CD4-positive, alpha-beta memory T cell (primary cell): ENCODE results near the gene MSH2. TPM values are rescaled to one million over a fixed set of nuclear protein-coding genes. Genes with fewer than 3 reads are reported as not detected.
A peak's percentile ranks its signal among the peaks of the same experiment; 100 is the strongest.

Experiments
- CTCF ChIA-PET: fragments of 350-600 bp; sonication (Branson Sonifier 250); formaldehyde crosslinking; loops from one replicate; lab custom pipeline; 2021; ENCODE audit warnings: inconsistent platforms; ENCODE audit not compliant: partially characterized antibody; lab: Charles Lee
- POLR2A ChIA-PET: fragments of 350-600 bp; sonication (Branson Sonifier 250); formaldehyde crosslinking; loops from one replicate; lab custom pipeline; 2021; ENCODE audit not compliant: partially characterized antibody; lab: Charles Lee
- DNase-seq, 5 donors: peaks; one replicate each; pipeline versions ENCODE4 v3.0.0 to v3.0.0-alpha.2; 2020 to 2022; ENCODE audit warnings: mixed read lengths in 1 of 5
- H3K27ac ChIP-seq: one replicate; pipeline ENCODE4 v1.7.0; 2013; ENCODE audit warnings: low read depth, low read length
- H3K27me3 ChIP-seq: 2 replicates; pipeline ENCODE4 v1.7.0; 2013; ENCODE audit warnings: mild to moderate bottlenecking, low read length, moderate library complexity; ENCODE audit not compliant: insufficient read depth
- H3K36me3 ChIP-seq: 2 replicates; pipeline ENCODE4 v1.7.0; 2013; ENCODE audit warnings: mild to moderate bottlenecking, low read length, moderate library complexity; ENCODE audit not compliant: insufficient read depth
- H3K4me1 ChIP-seq: 2 replicates; pipeline ENCODE4 v1.7.0; 2013; ENCODE audit warnings: mild to moderate bottlenecking, low read length, moderate library complexity; ENCODE audit not compliant: insufficient read depth
- H3K4me3 ChIP-seq, 2 donors: one replicate each; pipeline ENCODE4 v1.7.0; 2013; ENCODE audit warnings: low read length in 2 of 2, mild to moderate bottlenecking in 1 of 2
- H3K9me3 ChIP-seq, 2 donors: one replicate each; pipeline ENCODE4 v1.7.0; 2013; ENCODE audit warnings: low read length in 2 of 2, control low read depth in 1 of 2; ENCODE audit not compliant: control insufficient read depth in 1 of 2
- H3K27ac Mint-ChIP-seq, 7 donors: one replicate each; pipeline ENCODE4 v1.8.0; 2020 to 2021; ENCODE audit warnings: mixed read lengths in 7 of 7, mild to moderate bottlenecking in 6 of 7, inconsistent platforms in 3 of 7, moderate library complexity in 3 of 7
- H3K27me3 Mint-ChIP-seq, 2 donors: one replicate each; pipeline ENCODE4 v1.8.0; 2020 to 2021; ENCODE audit warnings: mixed read lengths in 2 of 2
- H3K36me3 Mint-ChIP-seq, 2 donors: one replicate each; pipeline ENCODE4 v1.8.0; 2020 to 2021; ENCODE audit warnings: mixed read lengths in 2 of 2, inconsistent platforms in 1 of 2, mild to moderate bottlenecking in 1 of 2
- H3K4me1 Mint-ChIP-seq, 4 donors: one replicate each; pipeline ENCODE4 v1.8.0; 2020 to 2021; ENCODE audit warnings: mixed read lengths in 4 of 4, mild to moderate bottlenecking in 1 of 4
- H3K4me3 Mint-ChIP-seq, 8 donors: one replicate each; pipeline ENCODE4 v1.8.0; 2020 to 2021; ENCODE audit warnings: mixed read lengths in 8 of 8, mild to moderate bottlenecking in 7 of 8, moderate library complexity in 6 of 8, inconsistent platforms in 3 of 8
- H3K9me3 Mint-ChIP-seq, 8 donors: one replicate each; pipeline ENCODE4 v1.8.0; 2020 to 2021; ENCODE audit warnings: mixed read lengths in 8 of 8, mild to moderate bottlenecking in 5 of 8, inconsistent platforms in 3 of 8, moderate library complexity in 1 of 8
- intact Hi-C: fragments of 100-400 bp; cut with micrococcal nuclease; formaldehyde crosslinking; loops from one replicate; pipeline ENCODE4 v1.15.1; 2023
- polyA plus RNA-seq, 2 donors: library from polyadenylated mRNA; unstranded; fragments of 300-500 nt; fragmentation: Illumina TruSeq; gene quantifications; one replicate each; pipeline ENCODE4 v1.2.3, GENCODE V29; 2021
- total RNA-seq, 2 experiments: library from RNA; stranded (reverse); gene quantifications; one replicate each; pipeline ENCODE4 v1.2.3, GENCODE V29; 2021

The MSH2 gene
- total and polyA plus RNA-seq, 4 experiments from 2014 or later: 26.1 to 30.5 (median 26.3) TPM

DNA sequence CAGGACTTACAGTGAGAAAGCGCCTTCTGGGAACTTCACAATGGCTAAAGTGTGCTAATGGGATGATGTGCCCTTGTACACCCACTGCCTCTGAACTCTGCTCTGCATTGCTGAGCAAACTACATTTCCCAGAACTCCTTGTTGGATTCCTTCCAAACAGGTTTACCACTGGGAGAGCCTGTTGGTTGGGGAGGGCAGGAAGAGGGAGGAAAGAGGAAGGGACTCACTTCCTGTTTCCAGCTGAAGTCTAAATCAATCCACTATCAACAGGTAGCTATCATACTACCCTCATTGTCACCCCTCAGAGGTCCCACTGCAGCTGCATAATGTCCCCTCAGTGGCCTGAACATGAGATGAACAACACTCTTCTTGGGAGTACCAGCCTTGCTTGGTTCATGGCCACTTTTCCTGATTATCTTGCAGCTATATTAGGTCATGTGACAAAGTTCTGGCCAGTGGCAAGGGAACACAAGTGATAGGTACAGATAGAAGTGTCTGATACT, 109.7 kb downstream of the MSH2 start:
- Histone ChIP-seq H3K36me3 (no peaks in the 10 kb centered on the region), H3K4me3 (no peak overlapping the region), H3K9me3 (no peaks in the 10 kb centered on the region), H3K27ac (no peak overlapping the region), H3K4me1 (no peaks in the 10 kb centered on the region), H3K27me3 (no peaks in the 10 kb centered on the region)
- DNase-seq: no peak
- H3K36me3 Mint-ChIP-seq: peaks cover 0 to 7% of the 10 kb centered on the region in 2 donors
- H3K4me3 Mint-ChIP-seq: no peak overlapping the region
- CTCF ChIA-PET: no interaction called here
- peaks cover 0 to 4% (median under 1%) of the 10 kb centered on the region in 4 donors for H3K4me1 Mint-ChIP-seq
- H3K27me3 Mint-ChIP-seq: peaks cover 0 to 3% of the 10 kb centered on the region in 2 donors
- POLR2A ChIA-PET: no interaction called here
- intact Hi-C loops: no loop called here
- H3K27ac Mint-ChIP-seq: no peak overlapping the region
- peaks cover 0 to 5% (median 0%) of the 10 kb centered on the region in 8 donors for H3K9me3 Mint-ChIP-seq

DNA sequence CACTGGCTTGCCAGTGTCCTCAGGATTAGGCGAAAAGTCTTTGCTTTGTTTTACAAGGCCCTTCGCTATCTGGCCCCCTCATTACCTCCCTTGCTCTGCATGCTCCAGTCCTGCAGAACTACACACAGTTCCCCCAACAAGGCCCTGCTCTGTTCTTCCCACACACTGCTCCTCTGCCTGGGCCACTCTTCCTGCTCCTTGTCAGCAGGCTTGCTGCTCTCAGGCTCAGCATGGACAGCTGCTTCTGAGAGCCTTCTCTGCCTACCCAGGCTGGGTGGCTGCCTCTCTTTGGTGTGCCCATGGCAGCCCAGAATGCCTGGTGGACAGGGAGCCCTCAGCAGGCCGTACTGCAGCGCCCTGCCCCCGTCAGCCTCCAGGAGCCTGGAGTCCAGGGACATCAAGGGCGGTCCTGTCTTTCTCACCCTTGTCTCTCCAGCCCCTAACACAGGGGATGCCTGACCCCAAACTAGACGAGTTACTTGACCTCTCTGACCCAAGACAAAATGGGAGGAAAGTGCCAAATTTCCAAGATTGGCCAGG, 111.1 kb downstream of the MSH2 start:
- ChIA-PET POLR2A (no interaction called here), CTCF (no interaction called here)
- Histone ChIP-seq H3K9me3 (no peaks in the 10 kb centered on the region), H3K4me3 (no peak overlapping the region), H3K27ac (no peak overlapping the region), H3K4me1 (no peaks in the 10 kb centered on the region), H3K36me3 (no peaks in the 10 kb centered on the region), H3K27me3 (no peaks in the 10 kb centered on the region)
- H3K27me3 Mint-ChIP-seq: no peaks in the 10 kb centered on the region
- H3K9me3 Mint-ChIP-seq: no peaks in the 10 kb centered on the region
- no peak for DNase-seq
- no peak overlapping the region for H3K4me3 Mint-ChIP-seq
- intact Hi-C loops: no loop called here
- H3K4me1 Mint-ChIP-seq: peaks cover under 1 to 3% (median 2%) of the 10 kb centered on the region in 4 donors
- no peak overlapping the region for H3K27ac Mint-ChIP-seq
- peaks cover 0 to 7% of the 10 kb centered on the region in 2 donors for H3K36me3 Mint-ChIP-seq

GRCh38 chr2:47516360-47517104, 113.6 kb downstream of the MSH2 start:
- Mint-ChIP-seq H3K9me3 (peaks cover 0 to 1% (median 0%) of the 10 kb centered on the region in 8 donors), H3K27me3 (peaks cover 0 to 1% of the 10 kb centered on the region in 2 donors), H3K4me1 (peaks cover 8 to 22% (median 15%) of the 10 kb centered on the region in 4 donors), H3K4me3 (no peak overlapping the region), H3K27ac (peak overlapping the region in 1 of 7 donors; percentile 46), H3K36me3 (peaks cover 0 to 7% of the 10 kb centered on the region in 2 donors)
- intact Hi-C loops: no loop called here
- Histone ChIP-seq H3K27ac (no peak overlapping the region), H3K4me1 (peaks cover 10% of the 10 kb centered on the region), H3K9me3 (no peaks in the 10 kb centered on the region), H3K4me3 (no peak overlapping the region), H3K27me3 (no peaks in the 10 kb centered on the region), H3K36me3 (no peaks in the 10 kb centered on the region)
- POLR2A ChIA-PET: no interaction called here
- CTCF ChIA-PET: no interaction called here
- no peak for DNase-seq

DNA sequence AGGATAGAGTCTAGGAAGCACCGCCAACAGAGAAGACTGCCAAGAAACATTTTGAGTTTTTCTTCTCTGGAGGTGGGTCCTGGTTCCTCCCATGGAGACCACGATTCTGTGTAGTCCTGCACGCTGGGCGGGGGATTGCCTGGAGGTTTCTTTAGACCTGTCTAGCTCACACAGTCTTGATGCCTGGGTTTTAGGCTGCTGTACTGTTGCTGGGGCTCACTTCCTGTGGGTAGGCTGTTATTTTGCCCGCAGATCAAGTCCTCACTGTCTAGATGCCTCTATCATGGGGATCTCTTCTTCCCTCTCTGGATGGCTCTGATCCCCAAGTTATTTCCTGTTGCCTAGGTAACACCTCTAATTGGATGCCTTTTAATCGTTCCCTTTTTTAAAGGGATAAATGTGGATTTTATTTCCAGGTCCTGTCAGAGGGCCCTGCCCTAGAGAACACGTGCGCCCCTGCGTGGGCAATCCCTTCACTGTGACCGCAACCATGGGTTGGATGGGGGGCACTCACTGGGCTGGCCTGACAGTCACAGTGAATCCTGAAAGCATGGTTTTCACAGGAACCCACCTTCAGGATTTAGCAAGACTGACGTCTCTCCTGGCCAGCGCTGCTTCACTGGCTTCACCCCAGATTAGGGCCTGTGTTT, 115.7 kb downstream of the MSH2 start:
- POLR2A ChIA-PET: no interaction called here
- Histone ChIP-seq H3K4me3 (no peak overlapping the region), H3K36me3 (no peaks in the 10 kb centered on the region), H3K4me1 (peaks cover 18% of the 10 kb centered on the region), H3K9me3 (no peaks in the 10 kb centered on the region), H3K27ac (no peak overlapping the region), H3K27me3 (no peaks in the 10 kb centered on the region)
- intact Hi-C loops: no loop called here
- no peak for DNase-seq
- peaks cover 0 to 1% (median 0%) of the 10 kb centered on the region in 8 donors for H3K9me3 Mint-ChIP-seq
- H3K36me3 Mint-ChIP-seq: peaks cover 0 to 2% of the 10 kb centered on the region in 2 donors
- H3K27me3 Mint-ChIP-seq: peaks cover 0 to 1% of the 10 kb centered on the region in 2 donors
- no peak overlapping the region for H3K27ac Mint-ChIP-seq
- CTCF ChIA-PET: interaction anchor here (1.2 kb wide), 1 partner anchor 248 kb away, joined by 3 read pairs; no protein-coding TSS in a partner anchor
- no peak overlapping the region for H3K4me3 Mint-ChIP-seq
- H3K4me1 Mint-ChIP-seq: peaks cover 10 to 31% (median 18%) of the 10 kb centered on the region in 4 donors

DNA sequence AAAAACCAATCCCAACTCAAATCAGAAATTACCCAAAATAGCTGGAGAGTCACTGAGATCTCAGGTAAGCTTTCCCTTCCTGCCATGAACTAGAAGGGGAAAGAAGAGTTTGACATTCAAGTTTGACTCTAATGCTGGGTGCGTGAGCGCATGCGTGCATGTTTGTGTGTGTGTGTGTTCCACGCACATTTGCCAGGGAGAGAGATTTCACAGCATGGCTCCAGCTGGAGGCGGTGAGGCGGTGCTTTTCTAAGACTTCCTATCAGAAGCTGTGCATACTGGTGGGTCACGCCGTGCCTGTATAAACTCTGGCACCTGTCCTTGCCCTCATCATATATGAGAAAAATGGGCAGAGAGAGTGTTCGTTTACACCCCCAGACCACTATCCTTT, 116.2 kb downstream of the MSH2 start:
- H3K4me3 Mint-ChIP-seq: peak overlapping the region in 3 of 8 donors; percentile 20 to 48 (median 31)
- ChIA-PET CTCF (interaction anchor here (1.2 to 1.6 kb wide), 3 partner anchors 116 to 248 kb away, joined by 3 to 4 read pairs (median 3); partner anchors contain the start of gene MSH2), POLR2A (no interaction called here)
- peaks cover 0 to 1% (median 0%) of the 10 kb centered on the region in 8 donors for H3K9me3 Mint-ChIP-seq
- H3K36me3 ChIP-seq: no peaks in the 10 kb centered on the region
- H3K27me3 Mint-ChIP-seq: peaks cover 0 to 1% of the 10 kb centered on the region in 2 donors
- H3K27me3 ChIP-seq: no peaks in the 10 kb centered on the region
- H3K4me1 Mint-ChIP-seq: peaks cover 10 to 31% (median 18%) of the 10 kb centered on the region in 4 donors
- intact Hi-C loops: no loop called here
- DNase-seq: no peak
- H3K4me3 ChIP-seq: no peak overlapping the region
- H3K4me1 ChIP-seq: peaks cover 18% of the 10 kb centered on the region
- H3K36me3 Mint-ChIP-seq: no peaks in the 10 kb centered on the region
- no peaks in the 10 kb centered on the region for H3K9me3 ChIP-seq
- no peak overlapping the region for H3K27ac Mint-ChIP-seq
- H3K27ac ChIP-seq: no peak overlapping the region

DNA sequence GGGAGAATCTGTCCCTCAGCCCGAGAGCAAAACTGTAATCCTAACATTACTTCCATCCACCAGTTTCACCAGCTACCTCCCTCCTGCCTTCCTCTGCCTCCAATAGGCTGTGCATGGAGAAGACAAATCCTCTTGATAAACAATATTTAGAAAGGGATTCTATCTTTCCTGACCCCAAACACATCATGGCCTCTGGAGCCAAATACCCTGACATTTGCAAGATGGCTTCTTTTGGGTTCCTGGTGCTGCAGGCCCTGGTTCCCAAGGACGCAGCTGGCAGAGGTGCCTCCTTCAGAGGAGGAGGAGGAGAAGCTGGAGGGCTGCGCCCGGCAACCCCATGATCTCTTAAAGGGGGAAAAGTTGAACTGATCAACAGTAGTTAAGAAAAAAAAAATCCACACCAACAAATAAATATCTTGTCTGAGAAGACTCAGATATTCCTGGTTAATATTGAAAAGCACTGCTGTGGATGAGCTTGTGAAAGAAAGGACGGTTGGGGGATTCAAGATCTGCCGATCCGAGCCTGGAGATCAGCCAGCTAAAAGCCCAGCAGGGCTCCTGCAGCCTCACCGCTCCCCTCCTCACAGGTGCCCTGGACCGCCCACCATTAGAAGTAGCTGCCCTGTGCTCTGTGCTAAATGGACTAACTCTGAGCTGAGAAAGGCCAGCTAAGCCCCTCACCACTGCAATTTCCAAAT, 116.8 kb downstream of the MSH2 start:
- intact Hi-C loops: loop anchor here (2.0 to 10.0 kb wide), 5 partner anchors 117 to 905 kb away; partner anchors contain the start of genes FBXO11, MSH2 and MSH6
- ChIA-PET CTCF (interaction anchor here (1.2 to 1.6 kb wide), 3 partner anchors 117 to 248 kb away, joined by 3 to 4 read pairs (median 3); partner anchors contain the start of gene MSH2), POLR2A (no interaction called here)
- H3K9me3 ChIP-seq: no peaks in the 10 kb centered on the region
- Mint-ChIP-seq H3K9me3 (peaks cover 0 to 1% (median 0%) of the 10 kb centered on the region in 8 donors), H3K36me3 (no peaks in the 10 kb centered on the region), H3K27ac (peak overlapping the region in 5 of 7 donors; percentile 17 to 85 (median 36)), H3K4me1 (peaks cover 10 to 31% (median 18%) of the 10 kb centered on the region in 4 donors), H3K27me3 (peaks cover 0 to 1% of the 10 kb centered on the region in 2 donors), H3K4me3 (peak overlapping the region in 7 of 8 donors; percentile 72 to 94 (median 82))
- no peak overlapping the region for H3K27ac ChIP-seq
- no peak for DNase-seq
- peaks cover 18% of the 10 kb centered on the region for H3K4me1 ChIP-seq
- no peaks in the 10 kb centered on the region for H3K36me3 ChIP-seq
- H3K27me3 ChIP-seq: no peaks in the 10 kb centered on the region
- peak overlapping the region; percentile 42 to 81 for H3K4me3 ChIP-seq
